GM19193 (cell line): ENCODE data around the gene RAB44.

ENCODE experiments used
- POLR2A ChIP-seq: IDR thresholded peaks from 4 replicates; pipeline ENCODE4 v1.6.1; 2011; ENCODE audit not compliant: insufficient read depth, insufficient read length; ENCODE audit errors: extremely low read depth

The RAB44 gene

DNA sequence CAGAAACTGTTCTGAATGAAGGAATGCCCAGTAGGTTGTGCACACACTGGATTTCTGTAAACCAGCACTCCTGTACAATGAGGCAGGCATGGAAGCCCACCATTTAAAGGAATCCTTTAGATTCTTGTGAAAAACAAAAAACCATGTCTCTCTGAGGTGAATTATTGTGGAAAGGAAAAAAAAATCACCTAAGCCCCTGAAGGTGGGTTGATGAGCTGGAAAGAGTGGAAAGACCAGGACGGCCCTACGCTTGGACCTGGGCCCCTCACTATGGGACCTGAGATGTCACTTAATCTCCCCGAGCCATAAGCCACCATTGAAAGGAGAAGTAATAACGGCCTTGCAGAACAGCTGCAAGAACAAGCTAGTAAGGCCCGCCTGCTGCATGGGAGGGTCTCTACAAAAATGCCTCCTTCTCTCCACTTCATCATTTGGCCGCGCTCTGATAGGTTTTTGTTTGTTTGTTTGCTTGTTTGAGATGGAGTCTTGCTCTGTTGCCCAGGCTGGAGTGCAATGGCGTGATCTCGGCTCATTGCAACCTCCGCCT lies 68.8 kb downstream of the RAB44 start:
- no peak for TF ChIP-seq POLR2A

DNA sequence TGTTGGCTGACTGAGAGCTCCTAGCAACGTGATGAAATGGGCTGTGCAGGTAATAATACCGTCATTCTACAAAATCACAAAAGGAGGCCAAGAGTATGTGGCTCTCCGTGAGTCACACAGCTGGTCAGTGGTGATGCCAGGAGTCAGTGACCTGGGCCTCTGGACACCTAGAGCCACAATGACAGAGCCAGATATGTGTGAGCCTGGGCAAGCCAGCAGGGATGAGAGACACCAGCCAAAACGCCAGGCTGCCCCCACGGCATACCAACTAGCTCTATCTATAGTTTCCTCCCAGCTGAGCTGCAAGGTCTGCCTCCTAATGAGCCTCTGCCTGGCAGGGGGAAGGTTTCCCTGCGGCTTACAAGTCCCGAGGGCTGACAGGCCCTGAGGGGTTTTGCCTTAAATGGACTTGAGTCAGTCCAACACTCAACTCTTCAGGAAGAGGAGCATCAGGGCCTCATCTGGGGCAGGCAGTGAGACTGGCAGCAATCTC lies 71.6 kb downstream of the RAB44 start:
- no peak for TF ChIP-seq POLR2A

DNA sequence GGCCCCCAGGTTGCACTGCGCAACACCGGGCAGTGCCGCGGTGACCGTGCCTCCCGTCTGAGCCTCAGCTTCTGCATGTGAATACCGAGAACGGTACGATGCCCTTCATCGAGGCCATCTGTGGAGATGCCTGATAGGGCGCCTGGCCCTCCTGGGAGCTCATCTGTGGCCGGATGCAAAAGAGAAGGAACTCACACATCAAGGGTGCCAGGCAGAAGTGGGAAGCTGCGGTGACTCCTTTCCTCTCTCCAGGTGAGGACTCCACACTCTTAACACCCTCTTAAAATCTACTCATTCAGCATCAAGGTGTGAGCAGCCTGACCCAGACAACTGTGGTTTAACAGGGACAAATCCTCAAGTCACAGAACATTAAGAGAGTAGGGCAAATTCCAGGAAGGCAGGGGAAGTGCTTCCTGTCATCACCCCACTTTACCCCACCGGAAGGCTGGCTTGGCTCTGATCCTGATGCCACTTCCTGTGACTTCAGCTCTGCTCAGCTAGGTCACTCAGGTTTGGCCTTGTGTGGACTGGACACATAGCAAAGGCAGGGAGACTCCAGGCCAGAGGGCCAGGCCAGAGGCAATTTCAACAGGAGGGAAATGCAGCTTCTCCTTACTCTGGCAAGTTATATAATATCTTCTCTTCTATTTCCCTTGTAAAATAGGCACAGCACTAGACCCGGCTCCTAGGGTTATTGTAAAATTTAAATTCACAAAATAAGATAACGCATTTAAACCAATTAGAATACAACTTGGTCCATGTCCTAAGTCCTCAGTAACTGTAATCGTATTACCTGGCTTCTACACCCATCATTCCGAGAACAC lies 72.3 kb downstream of the RAB44 start:
- TF ChIP-seq POLR2A, result no peak

DNA sequence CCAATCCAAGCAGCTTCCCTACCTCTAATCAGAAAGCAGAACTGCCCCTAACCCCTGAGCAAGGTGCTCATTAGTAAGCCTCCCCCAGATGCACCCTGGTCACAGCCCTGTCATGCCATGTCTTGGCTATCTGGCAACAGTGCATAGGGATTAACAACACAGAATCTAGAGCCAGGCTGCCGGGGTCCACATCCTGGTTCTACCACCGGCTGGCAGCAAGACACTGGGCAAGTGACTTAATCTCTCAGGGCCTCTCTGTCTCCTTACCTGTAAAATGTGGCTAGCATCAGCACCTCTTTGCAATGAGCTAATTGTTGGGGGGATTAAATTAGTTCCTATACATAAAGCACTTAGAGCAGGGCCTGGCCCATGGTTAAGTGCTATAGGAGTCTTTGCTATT lies 73.5 kb downstream of the RAB44 start:
- no peak for TF ChIP-seq POLR2A

DNA sequence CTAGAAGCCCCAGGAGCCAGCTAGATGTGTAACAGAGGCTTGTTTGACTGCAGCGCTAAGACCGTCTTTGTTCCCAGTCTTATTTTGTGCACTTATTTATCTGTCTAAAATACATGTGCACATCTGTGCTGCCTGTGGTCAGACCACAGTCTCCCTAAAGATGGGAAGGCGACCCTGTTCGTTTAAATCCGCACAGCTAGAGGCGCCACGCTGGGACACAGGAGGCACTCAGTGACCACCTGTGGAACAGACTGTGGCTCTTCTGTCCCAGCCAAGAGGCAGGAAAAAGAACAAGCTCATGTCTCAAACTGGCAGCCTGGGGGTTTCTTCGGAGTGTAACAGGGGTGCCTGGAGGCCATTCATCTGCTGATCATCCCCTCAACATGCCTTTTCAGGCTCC lies 74.8 kb downstream of the RAB44 start:
- TF ChIP-seq POLR2A, result no peak

DNA sequence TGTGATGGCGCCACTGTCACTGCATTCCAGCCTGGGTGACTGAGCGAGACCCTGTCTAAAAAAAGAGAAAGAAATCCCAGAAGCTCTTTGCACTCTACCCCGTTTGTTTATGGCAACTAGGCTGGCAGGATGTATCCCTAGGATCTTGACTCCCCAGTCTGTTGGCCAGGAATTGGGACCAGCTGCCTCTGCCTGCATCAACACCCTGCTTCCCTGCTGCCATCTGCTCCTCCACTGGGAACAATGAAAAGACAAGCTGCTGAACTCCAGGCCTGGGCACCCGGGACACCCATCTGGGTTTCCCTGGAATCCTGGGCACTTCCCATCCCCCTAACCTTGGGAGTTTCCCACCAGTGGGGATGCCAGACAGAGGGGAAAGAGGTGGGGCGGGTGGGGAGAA lies 76.7 kb downstream of the RAB44 start:
- TF ChIP-seq POLR2A, result no peak

DNA sequence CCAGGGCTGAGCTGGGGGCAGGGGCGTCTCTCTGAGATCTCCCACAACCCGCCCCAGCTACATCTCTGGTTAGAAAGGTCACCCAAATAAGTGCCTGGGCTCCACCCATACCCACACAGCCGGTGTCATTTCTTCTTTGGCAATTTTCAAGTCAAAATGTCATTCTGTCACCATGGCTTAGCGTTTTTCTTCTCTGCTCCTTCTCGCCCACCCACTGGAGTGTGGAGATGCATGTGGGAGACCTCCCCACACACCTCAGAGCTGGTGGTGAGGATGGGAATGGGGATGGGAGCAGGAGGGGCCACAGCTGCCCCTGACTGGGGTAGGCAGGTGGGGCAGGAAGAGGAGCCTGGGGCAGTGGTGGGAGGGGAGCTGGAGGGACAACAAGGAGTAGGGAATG lies 78.5 kb downstream of the RAB44 start:
- TF ChIP-seq POLR2A, result no peak

DNA sequence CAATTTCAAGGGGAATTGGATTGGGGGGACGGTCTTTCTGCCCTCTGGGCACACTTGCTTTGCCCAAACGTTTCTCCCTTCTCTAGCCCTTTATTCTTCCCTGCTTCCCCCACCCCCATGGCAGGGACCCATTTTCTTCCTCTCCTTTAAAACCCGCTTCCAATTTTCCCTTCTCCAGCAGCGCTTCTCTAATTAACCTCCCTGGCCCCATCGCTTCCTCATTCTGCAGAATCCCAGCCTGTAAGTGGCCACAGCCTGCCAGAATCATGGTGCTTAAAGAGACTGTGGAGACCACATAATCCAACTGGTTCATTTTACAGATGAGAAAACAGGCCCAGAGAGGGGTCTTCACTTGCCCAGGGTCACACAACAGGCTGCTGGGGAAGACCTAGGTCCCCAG lies 80.2 kb downstream of the RAB44 start:
- no peak for TF ChIP-seq POLR2A

DNA sequence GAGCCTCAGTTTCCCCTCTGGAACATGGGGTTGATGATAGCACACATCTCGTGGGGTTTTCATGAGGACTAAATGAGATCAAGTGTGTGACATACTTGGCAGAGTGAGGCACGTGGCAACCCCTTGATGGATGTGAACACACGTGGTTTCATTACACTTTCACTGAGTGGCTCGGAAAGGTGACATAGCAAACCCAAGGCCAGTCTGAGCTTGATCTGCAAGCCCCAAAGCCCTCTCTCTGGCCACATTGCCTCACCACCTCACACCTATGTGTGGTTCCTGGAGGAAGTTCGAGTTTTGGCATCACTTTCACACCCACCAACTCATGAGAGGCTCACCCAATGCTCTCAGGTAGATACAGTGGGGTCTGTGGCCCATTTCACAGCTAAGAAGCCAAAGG lies 81.6 kb downstream of the RAB44 start:
- no peak for TF ChIP-seq POLR2A

DNA sequence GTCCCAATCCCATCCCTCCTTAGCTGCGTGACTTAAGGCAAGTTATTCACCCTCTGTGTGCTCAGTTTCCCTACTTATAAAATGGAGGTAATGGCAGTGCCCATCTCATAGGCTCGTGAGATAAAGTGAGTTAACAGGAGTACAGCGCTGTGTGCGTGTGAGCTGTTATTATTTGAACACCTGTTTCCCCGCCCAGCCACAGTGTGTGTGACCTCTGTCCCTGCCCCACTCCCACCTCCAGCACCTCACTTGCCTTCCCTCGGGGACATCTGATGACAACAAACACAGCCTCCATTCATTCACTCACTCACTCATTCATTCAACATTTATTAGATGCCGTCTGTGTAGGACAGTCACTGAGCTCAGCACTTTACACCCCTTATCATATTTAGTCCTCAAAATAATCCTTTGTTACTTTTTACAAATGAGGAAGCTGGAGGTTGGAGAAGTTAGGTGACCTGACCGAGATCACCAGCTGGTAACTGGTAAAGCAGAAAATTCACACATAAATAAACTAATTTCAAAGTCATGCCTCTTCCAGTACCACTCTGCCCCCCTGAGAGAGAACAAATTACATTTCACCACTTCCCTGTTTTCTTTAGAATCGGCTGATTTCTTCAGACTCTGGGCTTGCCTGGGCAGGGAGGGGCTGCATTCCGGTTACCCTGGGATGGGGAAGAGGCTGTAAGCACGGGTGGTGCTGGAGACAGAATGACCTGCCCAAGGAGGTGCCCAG lies 83.0 kb downstream of the RAB44 start:
- TF ChIP-seq POLR2A, result no peak

DNA sequence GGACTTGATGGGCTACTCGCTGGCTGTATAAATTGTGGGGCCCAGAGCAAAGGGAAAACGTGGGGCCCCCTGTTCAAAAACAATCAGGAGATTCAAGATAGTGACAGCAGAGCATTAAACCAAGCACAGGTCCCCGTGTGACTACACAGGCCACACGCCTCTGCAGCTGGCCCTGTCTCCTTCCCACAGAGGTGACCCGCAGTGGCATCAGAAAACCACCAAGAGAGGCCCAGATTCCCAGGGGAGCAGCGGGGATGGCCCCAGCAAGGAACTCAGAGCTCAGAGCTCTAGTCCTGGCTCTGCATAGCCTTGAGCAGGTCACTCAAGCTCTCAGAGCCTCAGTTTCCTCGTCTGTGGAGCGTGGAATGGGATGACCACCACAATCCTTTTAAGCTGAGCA lies 84.0 kb downstream of the RAB44 start:
- TF ChIP-seq POLR2A, result no peak
